Hepatocyte (in vitro differentiated cells): ENCODE results near the gene RALGAPA2. TPM values are rescaled to one million over a fixed set of nuclear protein-coding genes. Genes with fewer than 3 reads are reported as not detected.

Experiments
- DNase-seq: peaks from one replicate; pipeline ENCODE4 v3.0.0-alpha.2; 2016; ENCODE audit warnings: low spot score
- H2AFZ ChIP-seq: fragments of 200-600 bp; sonication (generic); 2 replicates; pipeline ENCODE4 v1.6.0; 2016; ENCODE audit warnings: antibody characterized with exemption, mild to moderate bottlenecking
- H3K27ac ChIP-seq: fragments of 200-600 bp; sonication (generic); 2 replicates; pipeline ENCODE4 v1.5.1; 2016; ENCODE audit warnings: mild to moderate bottlenecking
- H3K27me3 ChIP-seq: fragments of 200-600 bp; sonication (generic); 2 replicates; pipeline ENCODE4 v1.6.1; 2016
- H3K36me3 ChIP-seq: fragments of 200-600 bp; sonication (generic); replicated peaks from 2 replicates; pipeline ENCODE4 v1.5.1; 2016; ENCODE audit warnings: low read depth; ENCODE audit not compliant: insufficient read depth
- H3K4me1 ChIP-seq: fragments of 200-600 bp; sonication (generic); 2 replicates; pipeline ENCODE4 v1.5.1; 2016; ENCODE audit warnings: mild to moderate bottlenecking, moderate library complexity; ENCODE audit not compliant: insufficient read depth
- H3K4me2 ChIP-seq: fragments of 200-600 bp; sonication (generic); 2 replicates; pipeline ENCODE4 v1.6.0; 2016
- H3K4me3 ChIP-seq: fragments of 200-600 bp; sonication (generic); 2 replicates; pipeline ENCODE4 v1.5.1; 2016; ENCODE audit warnings: mild to moderate bottlenecking
- H3K79me2 ChIP-seq: fragments of 200-600 bp; sonication (generic); 2 replicates; pipeline ENCODE4 v1.6.0; 2017; ENCODE audit warnings: mild to moderate bottlenecking
- H3K9me2 ChIP-seq: fragments of 200-600 bp; sonication (generic); replicated peaks from 2 replicates; pipeline ENCODE4 v1.6.0; 2017; ENCODE audit warnings: mild to moderate bottlenecking; ENCODE audit not compliant: insufficient read depth
- H3K9me3 ChIP-seq: fragments of 200-600 bp; sonication (generic); 2 replicates; pipeline ENCODE4 v1.5.1; 2016; ENCODE audit warnings: low read depth, mild to moderate bottlenecking
- H4K20me1 ChIP-seq: fragments of 200-600 bp; sonication (generic); 2 replicates; pipeline ENCODE4 v1.6.0; 2016; ENCODE audit warnings: mild to moderate bottlenecking; ENCODE audit not compliant: insufficient read depth, poor library complexity, severe bottlenecking
- CTCF ChIP-seq: fragments of 200-600 bp; sonication (generic); IDR thresholded peaks from 2 replicates; pipeline ENCODE4 v1.5.1; 2016; ENCODE audit warnings: antibody characterized with exemption, mild to moderate bottlenecking; ENCODE audit not compliant: poor library complexity
- EZH2 ChIP-seq: fragments of 200-600 bp; sonication (generic); IDR thresholded peaks from 2 replicates; pipeline ENCODE4 v1.6.1; 2016; ENCODE audit warnings: antibody characterized with exemption, mild to moderate bottlenecking, borderline replicate concordance
- EZH2phosphoT487 ChIP-seq: fragments of 200-600 bp; sonication (generic); IDR thresholded peaks from one replicate; pipeline ENCODE4 v1.6.1; 2018; ENCODE audit warnings: antibody characterized with exemption, mild to moderate bottlenecking, low read depth, moderate library complexity; ENCODE audit not compliant: unreplicated experiment, severe bottlenecking
- WGBS: methylation state at CpG from one replicate; pipeline ENCODE4 v1.1.6; 2016; ENCODE audit warnings: low lambda C conversion rate; ENCODE audit errors: missing lambda C conversion rate; 5-methylcytosine and 5-hydroxymethylcytosine counted together
- polyA plus RNA-seq: library from polyadenylated mRNA; unstranded; fragments of >200 nt; fragmentation: Nextera tagmentation; extraction: Ambion mirVana; gene quantifications from 2 replicates; pipeline ENCODE4 v1.2.1, GENCODE V29; 2016
- total RNA-seq: library from RNA; depleted of rRNA; stranded (reverse); fragments of >200 nt; gene quantifications from 2 replicates; pipeline ENCODE4 v1.2.3, GENCODE V29; 2014

Gene RALGAPA2
- total and polyA plus RNA-seq, 2 experiments from 2014 or later: 16.8 to 35.3 TPM

GRCh38 chr20:20741087-20742045, 28.9 kb upstream of the RALGAPA2 start:
- Histone ChIP-seq H3K4me3 (no peak overlapping the region), H2AFZ (no peak overlapping the region), H4K20me1 (no peaks in the 10 kb centered on the region), H3K9me2 (no peaks in the 10 kb centered on the region), H3K36me3 (no peaks in the 10 kb centered on the region), H3K4me1 (peaks cover 21% of the 10 kb centered on the region), H3K79me2 (no peaks in the 10 kb centered on the region), H3K4me2 (no peak overlapping the region), H3K27ac (no peak overlapping the region), H3K27me3 (no peaks in the 10 kb centered on the region), H3K9me3 (no peaks in the 10 kb centered on the region)
- DNase-seq: no peak
- 78% methylated on average over 10 of the region's 10 CpGs for WGBS
- TF ChIP-seq EZH2phosphoT487 (no peak), EZH2 (no peak), CTCF (no peak)

GRCh38 chr20:20740541-20740940, 28.1 kb upstream of the RALGAPA2 start:
- no peaks in the 10 kb centered on the region for H3K9me3 ChIP-seq
- no peaks in the 10 kb centered on the region for H4K20me1 ChIP-seq
- no peaks in the 10 kb centered on the region for H3K36me3 ChIP-seq
- H2AFZ ChIP-seq: no peak overlapping the region
- no peaks in the 10 kb centered on the region for H3K27me3 ChIP-seq
- no peaks in the 10 kb centered on the region for H3K79me2 ChIP-seq
- no peak overlapping the region for H3K27ac ChIP-seq
- H3K4me3 ChIP-seq: no peak overlapping the region
- WGBS: 62% methylated on average over 4 of the region's 4 CpGs
- DNase-seq: no peak
- TF ChIP-seq EZH2 (no peak), CTCF (no peak), EZH2phosphoT487 (no peak)
- no peak overlapping the region for H3K4me2 ChIP-seq
- H3K4me1 ChIP-seq: peaks cover 21% of the 10 kb centered on the region
- no peaks in the 10 kb centered on the region for H3K9me2 ChIP-seq

GRCh38 chr20:20737158-20737557, 24.7 kb upstream of the RALGAPA2 start:
- Histone ChIP-seq H3K27ac (no peak overlapping the region), H2AFZ (no peak overlapping the region), H3K9me2 (no peaks in the 10 kb centered on the region), H3K79me2 (no peaks in the 10 kb centered on the region), H4K20me1 (no peaks in the 10 kb centered on the region), H3K4me1 (no peaks in the 10 kb centered on the region), H3K27me3 (no peaks in the 10 kb centered on the region), H3K36me3 (no peaks in the 10 kb centered on the region), H3K4me2 (no peak overlapping the region), H3K9me3 (no peaks in the 10 kb centered on the region), H3K4me3 (no peak overlapping the region)
- no peak for DNase-seq
- WGBS: 71% methylated on average over 2 of the region's 2 CpGs
- no peak for TF ChIP-seq EZH2
- TF ChIP-seq EZH2phosphoT487: no peak

GRCh38 chr20:20736303-20736702, 23.9 kb upstream of the RALGAPA2 start:
- Histone ChIP-seq H3K27ac (no peak overlapping the region), H3K79me2 (no peaks in the 10 kb centered on the region), H3K36me3 (no peaks in the 10 kb centered on the region), H3K4me3 (no peak overlapping the region), H2AFZ (no peak overlapping the region), H4K20me1 (no peaks in the 10 kb centered on the region), H3K9me2 (no peaks in the 10 kb centered on the region), H3K9me3 (no peaks in the 10 kb centered on the region), H3K27me3 (no peaks in the 10 kb centered on the region), H3K4me1 (no peaks in the 10 kb centered on the region), H3K4me2 (no peak overlapping the region)
- no peak for DNase-seq
- WGBS: 94% methylated on average over 6 of the region's 6 CpGs
- TF ChIP-seq CTCF: no peak
